SU-DHL-6 (cell line): ENCODE measurements around the gene SLC25A39.

Experiments
- H2AFZ ChIP-seq: fragments of 200-600 bp; sonication (generic); 2 replicates; pipeline ENCODE4 v1.6.1; 2014; ENCODE audit warnings: low read depth, mild to moderate bottlenecking, moderate library complexity, mixed read lengths, antibody characterized with exemption, low read length; ENCODE audit not compliant: severe bottlenecking
- H3F3A ChIP-seq: fragments of 200-600 bp; shearing (Covaris generic); 2 replicates; pipeline ENCODE4 v1.6.0; 2016; ENCODE audit warnings: antibody characterized with exemption, mild to moderate bottlenecking; ENCODE audit not compliant: insufficient read depth
- H3K27ac ChIP-seq: fragments of 200-600 bp; sonication (generic); 2 replicates; pipeline ENCODE4 v1.5.1; 2016; ENCODE audit warnings: low read depth, mild to moderate bottlenecking, low read length, moderate library complexity, mixed read lengths
- H3K27me3 ChIP-seq: fragments of 200-600 bp; sonication (generic), shearing (Covaris generic); 2 replicates; pipeline ENCODE4 v1.6.0; 2014; ENCODE audit warnings: mild to moderate bottlenecking, low read length
- H3K36me3 ChIP-seq: fragments of 200-600 bp; sonication (generic); 2 replicates; pipeline ENCODE4 v1.6.1; 2014; ENCODE audit warnings: mild to moderate bottlenecking, low read length, mixed read lengths
- H3K4me2 ChIP-seq: fragments of 300-600, 200-600 bp; shearing (Covaris generic), sonication (generic); 2 replicates; pipeline ENCODE4 v1.6.0; 2014; ENCODE audit warnings: low read length, low read depth, mild to moderate bottlenecking; ENCODE audit not compliant: poor library complexity, severe bottlenecking
- H3K4me3 ChIP-seq: fragments of 200-600 bp; sonication (generic); 2 replicates; pipeline ENCODE4 v1.5.1; 2014; ENCODE audit warnings: antibody characterized with exemption, low read length, mild to moderate bottlenecking, mixed read lengths; ENCODE audit not compliant: insufficient read depth, poor library complexity, severe bottlenecking
- H3K79me2 ChIP-seq: fragments of 200-600 bp; sonication (generic); 2 replicates; pipeline ENCODE4 v1.6.1; 2014; ENCODE audit warnings: mild to moderate bottlenecking, low read length, moderate library complexity; ENCODE audit not compliant: insufficient read depth
- H3K9ac ChIP-seq: fragments of 200-600 bp; sonication (generic); 2 replicates; pipeline ENCODE4 v1.7.0; 2014; ENCODE audit warnings: mild to moderate bottlenecking, low read length
- H3K9me2 ChIP-seq: fragments of 200-600 bp; sonication (generic); replicated peaks from 2 replicates; pipeline ENCODE4 v1.6.1; 2014; ENCODE audit warnings: low read length; ENCODE audit not compliant: insufficient read depth
- H3K9me3 ChIP-seq: fragments of 200-600 bp; sonication (generic); 2 replicates; pipeline ENCODE4 v1.6.1; 2014; ENCODE audit warnings: low read length, mixed read lengths; ENCODE audit not compliant: insufficient read depth
- H4K20me1 ChIP-seq: fragments of 200-600 bp; sonication (generic); 2 replicates; pipeline ENCODE4 v1.6.1; 2014; ENCODE audit warnings: low read depth, mild to moderate bottlenecking, antibody characterized with exemption, low read length, moderate library complexity, mixed read lengths
- CTCF ChIP-seq: fragments of 200-600 bp; sonication (generic); IDR thresholded peaks from one replicate; pipeline ENCODE4 v1.5.1; 2017; ENCODE audit warnings: antibody characterized with exemption, mild to moderate bottlenecking, low read length, moderate library complexity; ENCODE audit not compliant: insufficient read depth, poor library complexity, severe bottlenecking
- EZH2phosphoT487 ChIP-seq: fragments of 200-600 bp; sonication (generic), shearing (Covaris generic); conservative IDR thresholded peaks from 2 replicates; pipeline ENCODE4 v1.6.1; 2018; ENCODE audit warnings: mild to moderate bottlenecking, antibody characterized with exemption, low read length, moderate library complexity, mixed read lengths

The SLC25A39 gene

GRCh38 chr17:44334727-44335126, 10.1 kb upstream of the SLC25A39 start:
- H3F3A ChIP-seq = peaks cover 4% of the 10 kb centered on the region; the same call in 1 of the 2 replicates
- H3K79me2 ChIP-seq = no peaks in the 10 kb centered on the region
- H4K20me1 ChIP-seq = no peaks in the 10 kb centered on the region
- no peak overlapping the region for H3K4me2 ChIP-seq
- H3K9me2 ChIP-seq = no peaks in the 10 kb centered on the region
- H3K27me3 ChIP-seq = no peaks in the 10 kb centered on the region
- no peak overlapping the region for H3K27ac ChIP-seq
- H3K9ac ChIP-seq = no peak overlapping the region
- no peak overlapping the region for H3K4me3 ChIP-seq
- no peaks in the 10 kb centered on the region for H3K36me3 ChIP-seq
- TF ChIP-seq EZH2phosphoT487 (no peak), CTCF (no peak)
- no peaks in the 10 kb centered on the region for H3K9me3 ChIP-seq
- H2AFZ ChIP-seq = no peak overlapping the region

- H2AFZ ChIP-seq = no peak overlapping the region
- H3K9me3 ChIP-seq = no peaks in the 10 kb centered on the region
Observed at GRCh38 chr17:44334315-44334714, 9.7 kb upstream of the SLC25A39 start.

GRCh38 chr17:44333371-44333770, 8.7 kb upstream of the SLC25A39 start:
- Histone ChIP-seq H3F3A (peaks cover 8% of the 10 kb centered on the region), H2AFZ (no peak overlapping the region), H3K4me3 (no peak overlapping the region), H3K27ac (no peak overlapping the region), H3K9me2 (no peaks in the 10 kb centered on the region), H3K79me2 (no peaks in the 10 kb centered on the region), H3K27me3 (no peaks in the 10 kb centered on the region), H4K20me1 (no peaks in the 10 kb centered on the region), H3K9ac (no peak overlapping the region), H3K9me3 (no peaks in the 10 kb centered on the region), H3K36me3 (no peaks in the 10 kb centered on the region), H3K4me2 (no peak overlapping the region)
- TF ChIP-seq CTCF (no peak), EZH2phosphoT487 (no peak)

More at GRCh38 chr17:44334315-44334714, 9.7 kb upstream of the SLC25A39 start:
- no peaks in the 10 kb centered on the region for H3K27me3 ChIP-seq
- H4K20me1 ChIP-seq = no peaks in the 10 kb centered on the region
- no peak overlapping the region for H3K9ac ChIP-seq
- H3K27ac ChIP-seq = no peak overlapping the region
- H3K4me2 ChIP-seq = no peak overlapping the region
- no peaks in the 10 kb centered on the region for H3K9me2 ChIP-seq
- no peaks in the 10 kb centered on the region for H3K79me2 ChIP-seq
- H3K4me3 ChIP-seq = no peak overlapping the region
- H3K36me3 ChIP-seq = no peaks in the 10 kb centered on the region
- peaks cover 4% of the 10 kb centered on the region; the same call in 1 of the 2 replicates for H3F3A ChIP-seq
- TF ChIP-seq EZH2phosphoT487 = no peak
- no peak for TF ChIP-seq CTCF
